Non-pigmented ciliary epithelial cell (primary cell): ENCODE data around the gene TRPM2.
"Not testable (repeated sequence)": the region's sequence is repeated elsewhere in the genome, so short reads cannot be mapped to it uniquely, and the experiment has no call there.

ENCODE experiments used
- DNase-seq: peaks from one replicate; pipeline ENCODE4 v3.0.0-alpha.2; 2010; ENCODE audit warnings: low read depth

The TRPM2 gene

DNA sequence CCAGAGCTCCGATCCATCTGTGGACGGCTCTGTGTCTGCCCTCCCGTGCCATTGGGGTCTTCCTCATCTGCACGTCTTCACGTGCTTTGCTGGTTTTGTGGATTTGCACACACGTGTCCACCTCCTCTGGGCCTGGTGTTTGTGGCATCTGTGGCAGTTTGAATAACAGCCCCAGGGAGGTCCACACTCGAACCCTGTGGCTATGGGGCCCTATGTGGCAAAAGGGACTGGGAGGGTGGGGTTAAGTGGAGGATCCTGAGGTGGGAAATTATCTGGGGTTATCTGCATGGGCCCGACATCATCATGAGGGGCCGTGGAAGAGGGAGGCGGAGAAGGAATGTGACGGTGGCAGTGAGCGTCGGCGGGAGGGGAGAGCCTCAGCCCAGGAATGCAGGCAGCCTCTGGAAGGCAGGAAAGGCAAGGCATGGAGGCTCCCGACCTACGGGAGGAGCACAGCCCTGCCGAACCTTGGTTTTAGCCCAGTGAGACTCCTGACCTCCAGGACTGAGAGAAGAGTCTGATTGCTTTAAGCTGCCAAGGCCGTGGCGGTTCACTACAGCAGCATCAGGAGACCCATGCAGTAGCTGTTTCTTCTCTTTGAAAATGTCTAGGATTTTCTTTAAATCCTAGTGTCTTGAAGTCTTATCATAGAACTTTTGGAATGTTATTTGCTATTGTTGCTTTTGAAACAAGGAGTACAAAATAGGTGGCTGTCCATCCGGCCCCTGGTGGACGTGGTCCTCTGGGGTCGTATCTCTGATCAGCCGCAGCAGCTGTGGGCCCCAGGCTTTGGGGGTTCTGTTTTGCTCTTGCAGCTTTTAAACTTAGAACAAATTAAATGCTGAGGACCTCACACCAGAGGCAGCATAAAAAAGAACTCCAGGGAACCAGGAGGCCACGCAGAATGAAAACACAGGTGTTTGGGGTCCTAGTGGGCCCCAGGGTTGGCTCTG lies 61.9 kb downstream of the TRPM2 start:
- no peak for DNase-seq

- DNase-seq = no peak
Observed at GRCh38 chr21:44416193-44416592, 62.8 kb downstream of the TRPM2 start.

DNA sequence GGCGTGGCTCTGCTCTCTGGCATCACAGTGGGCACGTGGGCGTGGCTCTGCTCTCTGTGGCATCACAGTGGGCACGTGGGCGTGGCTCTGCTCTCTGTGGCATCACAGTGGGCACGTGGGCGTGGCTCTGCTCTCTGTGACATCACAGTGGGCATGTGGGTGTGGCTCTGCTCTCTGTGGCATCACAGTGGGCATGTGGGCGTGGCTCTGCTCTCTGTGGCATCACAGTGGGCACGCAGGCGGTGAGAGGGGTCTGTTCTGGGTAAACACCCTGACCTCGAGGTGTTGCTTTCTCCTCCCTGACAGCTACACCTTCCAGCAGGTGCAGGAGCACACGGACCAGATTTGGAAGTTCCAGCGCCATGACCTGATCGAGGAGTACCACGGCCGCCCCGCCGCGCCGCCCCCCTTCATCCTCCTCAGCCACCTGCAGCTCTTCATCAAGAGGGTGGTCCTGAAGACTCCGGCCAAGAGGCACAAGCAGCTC lies 64.2 kb downstream of the TRPM2 start:
- not testable (repeated sequence) for DNase-seq

- DNase-seq = no peak
Observed at GRCh38 chr21:44418108-44418875, 64.9 kb downstream of the TRPM2 start.

DNA sequence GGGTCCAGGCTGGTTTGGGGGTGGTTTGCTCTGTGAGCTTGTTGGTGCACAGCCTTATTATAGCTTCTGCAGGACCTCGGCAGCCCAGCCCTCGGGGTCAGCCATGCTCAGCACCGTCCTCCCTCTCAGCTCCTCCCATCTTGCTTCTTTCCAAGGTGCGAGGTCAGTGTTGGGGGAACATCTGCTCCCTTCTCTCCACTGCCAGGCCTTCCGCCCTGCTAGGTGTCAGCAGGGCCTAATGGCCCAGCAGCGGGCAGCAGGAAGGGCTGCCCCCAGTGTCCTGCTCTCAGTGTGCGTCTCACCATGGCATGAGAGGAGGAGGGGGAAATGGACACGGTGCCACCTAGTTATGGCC lies 65.4 kb downstream of the TRPM2 start:
- DNase-seq = no peak

DNA sequence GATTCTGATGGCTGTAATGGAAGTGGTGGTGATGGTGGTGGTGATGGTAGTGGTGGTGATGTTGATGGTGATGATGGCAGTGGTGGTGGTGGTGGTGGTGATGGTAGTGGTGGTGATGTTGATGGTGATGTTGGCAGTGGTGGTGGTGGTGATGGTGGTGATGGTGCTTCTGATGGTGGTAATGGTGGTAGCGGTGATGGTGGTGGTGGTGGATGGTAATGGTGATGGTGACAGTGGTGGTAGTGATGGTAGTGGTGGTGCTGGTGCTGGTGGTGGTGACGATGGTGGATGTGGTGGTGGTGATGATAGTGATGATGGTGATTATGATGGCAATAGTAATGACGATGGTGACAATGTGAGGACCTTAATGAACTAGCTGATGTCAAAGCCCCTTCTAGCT lies 66.3 kb downstream of the TRPM2 start:
- DNase-seq = no peak

- DNase-seq = no peak
Observed at GRCh38 chr21:44420416-44421205, 67.2 kb downstream of the TRPM2 start.

- DNase-seq = no peak
Observed at GRCh38 chr21:44421901-44422840, 68.8 kb downstream of the TRPM2 start.

DNA sequence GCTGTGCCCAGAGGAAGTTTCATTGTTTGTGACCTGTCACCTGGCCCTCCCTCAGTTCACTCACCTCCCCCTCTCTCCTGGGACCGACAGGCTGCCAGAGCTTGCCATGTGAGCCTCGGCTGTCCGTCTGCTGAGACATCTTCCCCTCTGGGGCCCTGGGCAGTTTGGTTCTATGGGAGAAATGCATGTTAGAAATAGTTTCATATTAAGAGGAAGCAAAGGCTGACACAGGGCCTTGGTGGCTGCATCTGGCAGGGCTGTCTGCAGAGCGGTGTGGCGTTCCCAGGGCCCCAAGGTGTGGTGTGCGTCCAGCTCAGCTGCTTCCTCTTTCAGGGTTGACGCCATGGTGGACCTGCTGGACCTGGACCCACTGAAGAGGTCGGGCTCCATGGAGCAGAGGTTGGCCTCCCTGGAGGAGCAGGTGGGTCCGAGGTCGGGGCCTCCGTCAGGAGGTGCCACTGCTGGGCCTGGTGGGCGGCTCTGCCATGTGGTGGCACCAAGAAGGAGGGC lies 69.9 kb downstream of the TRPM2 start:
- DNase-seq = no peak

- no peak for DNase-seq
Observed at GRCh38 chr21:44423941-44424607, 70.7 kb downstream of the TRPM2 start.

DNA sequence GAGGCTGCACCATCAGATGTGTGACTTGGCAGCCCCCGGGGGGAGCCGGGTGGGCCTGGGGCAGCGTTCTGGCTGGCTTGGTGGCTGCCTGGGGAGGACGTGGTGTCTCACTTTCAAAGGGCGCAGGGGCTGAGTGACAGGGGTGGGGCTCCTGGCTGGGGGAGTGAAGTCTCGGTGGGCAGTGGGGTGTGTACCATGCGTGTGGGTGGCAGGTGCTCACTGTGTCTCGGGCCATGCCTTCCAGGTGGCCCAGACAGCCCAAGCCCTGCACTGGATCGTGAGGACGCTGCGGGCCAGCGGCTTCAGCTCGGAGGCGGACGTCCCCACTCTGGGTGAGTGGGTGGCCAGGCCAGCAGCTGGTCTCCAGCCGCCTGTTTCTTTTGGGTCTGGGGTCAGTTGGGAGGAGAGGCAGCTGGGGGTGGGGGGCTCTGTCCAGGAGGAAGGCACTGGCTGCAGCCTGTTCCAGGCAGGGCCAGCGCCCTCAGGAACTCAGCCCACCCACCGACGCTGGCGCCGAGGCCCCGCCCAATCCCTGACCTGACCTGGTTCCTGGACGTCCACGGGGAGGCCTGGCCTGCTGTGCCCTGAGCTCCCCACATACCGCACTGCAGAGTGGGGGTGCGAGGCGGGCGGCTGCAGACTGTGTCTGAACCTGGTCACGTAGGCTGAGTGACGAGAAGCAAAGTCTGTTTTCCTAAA lies 71.3 kb downstream of the TRPM2 start:
- no peak for DNase-seq

- no peak for DNase-seq
Observed at GRCh38 chr21:44425307-44425894, 72.0 kb downstream of the TRPM2 start.

DNA sequence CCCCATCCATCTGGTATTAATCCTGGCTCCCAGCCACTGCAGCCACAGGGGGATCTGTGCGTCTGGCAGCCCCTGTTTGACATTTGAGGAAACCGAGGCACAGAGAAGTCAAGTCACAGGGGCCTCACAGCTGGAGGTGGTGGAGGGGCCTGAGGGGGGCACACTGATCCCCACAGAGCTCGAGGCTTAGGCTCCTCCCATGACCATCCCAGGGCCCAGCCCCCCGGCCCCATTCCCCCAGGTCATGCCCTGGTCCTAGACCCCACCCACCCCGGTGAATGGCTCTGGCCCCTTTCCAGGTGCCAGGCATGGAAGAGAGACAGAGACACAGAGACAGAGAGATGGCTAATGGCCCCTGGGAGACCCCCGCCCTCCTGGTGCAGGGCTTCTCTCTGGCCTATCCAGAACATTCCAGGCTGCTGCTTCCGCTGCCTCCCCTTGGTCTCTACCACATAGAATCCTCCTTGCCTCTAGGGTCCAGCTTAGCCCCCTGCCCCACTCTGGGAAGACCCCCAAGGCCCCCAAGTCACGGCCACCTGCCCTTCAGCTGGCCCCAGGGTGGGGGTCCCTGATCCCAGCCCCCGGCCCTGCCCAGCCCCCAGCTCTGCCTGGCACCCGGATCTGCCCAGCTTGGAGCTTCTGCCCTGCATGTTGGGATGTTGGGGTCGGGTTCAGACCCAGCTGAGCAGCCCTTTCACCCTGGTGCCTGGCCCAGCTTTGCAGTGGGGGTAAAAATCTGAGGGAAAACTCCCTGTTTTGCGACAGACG lies 72.7 kb downstream of the TRPM2 start:
- no peak for DNase-seq

- no peak for DNase-seq
Observed at GRCh38 chr21:44426663-44427191, 73.3 kb downstream of the TRPM2 start.

DNA sequence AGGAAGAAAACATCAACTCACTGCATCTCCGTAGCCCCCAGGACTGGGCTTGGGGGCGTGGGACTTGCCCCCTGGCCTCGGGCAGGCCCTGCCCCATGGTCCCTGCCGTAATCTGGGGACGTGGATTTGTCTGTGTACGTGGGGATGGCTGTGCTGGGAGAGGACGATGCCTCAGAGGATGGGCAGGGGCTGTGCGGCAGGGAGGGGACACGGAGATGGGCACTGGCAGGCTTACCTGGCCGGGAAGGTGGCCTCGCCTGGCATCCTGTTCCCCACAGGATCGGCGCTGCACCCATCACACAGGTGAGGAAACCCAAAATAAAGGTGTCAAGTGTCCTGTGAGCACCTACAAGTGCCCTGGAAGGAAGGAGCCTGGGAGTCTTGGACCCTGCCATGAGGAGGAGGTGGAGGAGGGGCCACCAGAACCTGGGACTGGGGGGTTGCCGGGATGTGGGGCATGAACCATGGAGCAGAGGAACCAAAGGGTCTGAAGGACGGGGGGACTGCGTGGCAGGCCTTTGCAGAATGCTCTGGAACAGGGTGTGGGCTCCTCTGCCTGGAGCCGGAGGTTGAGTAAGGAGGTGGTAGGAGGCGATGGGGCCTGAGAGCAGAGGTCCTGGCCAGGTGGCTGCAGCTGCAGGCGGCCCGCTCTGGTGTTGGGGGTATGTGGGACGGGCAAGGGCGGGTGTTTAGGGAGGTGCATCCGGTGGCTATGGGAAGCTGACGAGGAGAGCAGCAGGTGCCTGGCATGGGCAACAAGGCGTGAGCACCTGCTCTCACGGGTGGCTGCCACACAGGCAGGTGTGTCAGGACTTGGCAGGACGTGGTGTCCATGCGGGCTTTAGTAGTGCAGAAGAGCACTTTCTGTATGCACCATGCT lies 74.1 kb downstream of the TRPM2 start:
- no peak for DNase-seq

DNA sequence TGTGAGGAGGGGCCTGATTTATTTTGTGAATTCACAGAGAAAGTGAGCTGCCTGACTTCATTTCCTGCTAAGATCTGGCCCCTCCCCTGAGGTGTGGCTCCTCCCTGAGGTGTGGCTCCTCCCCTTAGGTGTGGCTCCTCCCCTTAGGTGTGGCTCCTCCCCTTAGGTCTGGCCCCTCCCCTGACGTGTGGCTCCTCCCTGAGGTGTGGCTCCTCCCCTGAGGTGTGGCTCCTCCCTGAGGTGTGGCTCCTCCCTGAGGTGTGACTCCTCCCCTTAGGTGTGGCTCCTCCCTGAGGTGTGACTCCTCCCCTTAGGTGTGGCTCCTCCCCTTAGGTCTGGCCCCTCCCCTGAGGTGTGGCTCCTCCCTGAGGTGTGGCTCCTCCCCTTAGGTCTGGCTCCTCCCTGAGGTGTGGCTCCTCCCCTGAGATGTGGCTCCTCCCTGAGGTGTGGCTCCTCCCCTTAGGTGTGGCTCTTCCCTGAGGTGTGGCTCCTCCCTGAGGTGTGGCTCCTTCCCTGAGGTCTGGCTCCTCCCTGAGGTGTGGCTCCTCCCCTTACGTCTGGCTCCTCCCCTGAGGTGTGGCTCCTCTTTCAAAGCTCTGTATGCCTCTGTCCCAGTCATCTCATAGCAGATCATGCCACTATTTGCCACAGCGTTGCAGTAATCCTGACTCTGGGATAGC lies 75.0 kb downstream of the TRPM2 start:
- DNase-seq = no peak

GRCh38 chr21:44429894-44430293 lies 76.5 kb downstream of the TRPM2 start:
- DNase-seq = no peak
